IMR-90 (cell line): ENCODE data around the gene NEO1. TPM values are rescaled to one million over a fixed set of nuclear protein-coding genes. Genes with fewer than 3 reads are reported as not detected.
"Not testable (repeated sequence)": the region's sequence is repeated elsewhere in the genome, so short reads cannot be mapped to it uniquely, and the experiment has no call there.

Experiments
- ATAC-seq: fragments of 200-7000 bp; cut with Tn5 transposase; 2 replicates; pipeline ENCODE4 v1.9.1; 2020; ENCODE audit warnings: low read depth, mild to moderate bottlenecking, moderate library complexity
- BruUV-seq: library from RNA; stranded (reverse); fragments of 400-500 nt; replicated peaks from 2 replicates; lab custom pipeline; 2021; lab: Mats Ljungman, UMichigan
- CTCF ChIA-PET: fragments of 300-600 bp; formaldehyde crosslinking; extraction: SDS; loops from one replicate; lab custom pipeline; 2021; ENCODE audit warnings: antibody characterized with exemption; lab: Yijun Ruan, JAX
- POLR2A ChIA-PET: fragments of 300-600 bp; sonication (Branson Sonifier 250); formaldehyde crosslinking; loops from one replicate; lab custom pipeline; 2022; ENCODE audit warnings: antibody characterized with exemption; ENCODE audit not compliant: unreplicated experiment; lab: Charles Lee
- DNase-seq: peaks from one replicate; pipeline ENCODE4 v3.0.0; 2013
- H2AFZ ChIP-seq: replicated peaks from 2 replicates; pipeline ENCODE3; 2013; ENCODE audit warnings: low read length, mild to moderate bottlenecking; ENCODE audit not compliant: poor library complexity
- H2AK5ac ChIP-seq: 2 replicates; pipeline ENCODE4 v1.6.1; 2013; ENCODE audit warnings: low read depth, low read length, inconsistent platforms
- H2AK9ac ChIP-seq: replicated peaks from 2 replicates; pipeline ENCODE3; 2013; ENCODE audit warnings: mild to moderate bottlenecking, low read depth, low read length, moderate library complexity; ENCODE audit not compliant: poor library complexity
- H2BK120ac ChIP-seq: 2 replicates; pipeline ENCODE4 v1.6.1; 2013; ENCODE audit warnings: low read depth, low read length, inconsistent platforms
- H2BK15ac ChIP-seq: 3 replicates; pipeline ENCODE4 v1.6.1; 2013; ENCODE audit warnings: low read depth, low read length, inconsistent platforms
- H2BK20ac ChIP-seq: 2 replicates; pipeline ENCODE4 v1.6.1; 2013; ENCODE audit warnings: low read depth, mild to moderate bottlenecking, inconsistent platforms, low read length, moderate library complexity
- H2BK5ac ChIP-seq: 2 replicates; pipeline ENCODE4 v1.6.1; 2013; ENCODE audit warnings: mild to moderate bottlenecking, low read depth, low read length, inconsistent platforms; ENCODE audit not compliant: poor library complexity, severe bottlenecking
- H3K14ac ChIP-seq: replicated peaks from 2 replicates; pipeline ENCODE4 v1.6.1; 2013; ENCODE audit warnings: low read depth, low read length, inconsistent platforms
- H3K18ac ChIP-seq: 2 replicates; pipeline ENCODE4 v1.6.1; 2013; ENCODE audit warnings: low read depth, low read length, control low read depth
- H3K23ac ChIP-seq: 2 replicates; pipeline ENCODE4 v1.6.1; 2013; ENCODE audit warnings: low read depth, low read length, inconsistent platforms
- H3K27ac ChIP-seq: 2 replicates; pipeline ENCODE4 v1.5.1; 2013; ENCODE audit warnings: mild to moderate bottlenecking, control low read depth, low read length; ENCODE audit not compliant: insufficient read depth
- H3K27me3 ChIP-seq: 2 replicates; pipeline ENCODE4 v1.6.1; 2013; ENCODE audit warnings: low read length; ENCODE audit not compliant: control insufficient read depth, insufficient read depth
- H3K36me3 ChIP-seq: 2 replicates; pipeline ENCODE4 v1.6.1; 2013; ENCODE audit warnings: low read length, mixed read lengths; ENCODE audit not compliant: control insufficient read depth, insufficient read depth
- H3K4ac ChIP-seq: 2 replicates; pipeline ENCODE4 v1.6.1; 2013; ENCODE audit warnings: low read depth, low read length, inconsistent platforms
- H3K4me1 ChIP-seq: 2 replicates; pipeline ENCODE4 v1.6.1; 2013; ENCODE audit warnings: low read length, mixed read lengths; ENCODE audit not compliant: control insufficient read depth, insufficient read depth
- H3K4me2 ChIP-seq: 2 replicates; pipeline ENCODE4 v1.6.1; 2013; ENCODE audit warnings: low read depth, mild to moderate bottlenecking, control low read depth, low read length, moderate library complexity
- H3K4me3 ChIP-seq: 2 replicates; pipeline ENCODE4 v1.5.1; 2013; ENCODE audit warnings: low read depth, mild to moderate bottlenecking, control low read depth, low read length, moderate library complexity; ENCODE audit not compliant: insufficient read depth
- H3K56ac ChIP-seq: 2 replicates; pipeline ENCODE4 v1.6.1; 2013; ENCODE audit warnings: low read length, inconsistent platforms; ENCODE audit not compliant: insufficient read depth; ENCODE audit errors: extremely low read depth
- H3K79me1 ChIP-seq, 2 experiments: 2 replicates each; pipeline ENCODE4 v1.6.1; 2013; ENCODE audit warnings: low read length in 2 of 2, inconsistent platforms in 1 of 2, low read depth in 1 of 2
- H3K9ac ChIP-seq: 2 replicates; pipeline ENCODE4 v1.6.1; 2013; ENCODE audit warnings: low read depth, low read length, control low read depth
- H3K9me1 ChIP-seq: 2 replicates; pipeline ENCODE4 v1.6.1; 2013; ENCODE audit warnings: low read length, inconsistent platforms; ENCODE audit not compliant: insufficient read depth
- H3K9me3 ChIP-seq: 2 replicates; pipeline ENCODE4 v1.6.1; 2013; ENCODE audit warnings: low read length; ENCODE audit not compliant: control insufficient read depth, insufficient read depth
- H4K20me1 ChIP-seq: 2 replicates; pipeline ENCODE4 v1.6.1; 2013; ENCODE audit warnings: low read length, inconsistent platforms; ENCODE audit not compliant: insufficient read depth
- H4K5ac ChIP-seq: 2 replicates; pipeline ENCODE4 v1.6.1; 2013; ENCODE audit warnings: mild to moderate bottlenecking, low read depth, low read length, control low read depth
- H4K8ac ChIP-seq, 2 experiments: 2 replicates each; pipeline ENCODE4 v1.6.1; 2013; ENCODE audit warnings: low read depth in 2 of 2, low read length in 2 of 2, control low read depth in 1 of 2, inconsistent platforms in 1 of 2
- H4K91ac ChIP-seq: 2 replicates; pipeline ENCODE4 v1.6.1; 2013; ENCODE audit warnings: low read depth, low read length, inconsistent platforms; ENCODE audit not compliant: insufficient read depth
- WGBS, 2 experiments: methylation state at CpG; one replicate each; pipeline versions ENCODE4 v1.1.5 to v1.1.7; 2013; ENCODE audit warnings: missing lambda C conversion rate in 2 of 2; ENCODE audit not compliant: insufficient read length in 1 of 2; ENCODE audit errors: extremely low coverage in 2 of 2; 5-methylcytosine and 5-hydroxymethylcytosine counted together
- dilution Hi-C: fragments of 300-500 bp; cut with HindIII; formaldehyde crosslinking; loops from one replicate; pipeline ENCODE4 v1.14.3; 2018; ENCODE audit warnings: low sequenced_read_pairs; ENCODE audit not compliant: unreplicated experiment
- in situ Hi-C: fragments of 300-500 bp; cut with MboI; formaldehyde crosslinking; loops from 3 replicates; pipeline ENCODE4 v1.14.3; 2019; ENCODE audit warnings: low sequenced_read_pairs, inconsistent platforms, mixed read lengths
- intact Hi-C: fragments of 100-400 bp; cut with micrococcal nuclease; formaldehyde crosslinking; loops from 2 replicates; pipeline ENCODE4 v1.10.0; 2022
- polyA plus RNA-seq, 3 experiments: library from polyadenylated mRNA; depleted of rRNA; stranded (reverse); fragments of >200 nt; gene quantifications; 2 replicates each; pipeline ENCODE4 v1.2.3, GENCODE V29; 2012; ENCODE audit warnings: low replicate concordance in 1 of 3
- total RNA-seq: library from RNA; depleted of rRNA; stranded (reverse); fragments of >200 nt; gene quantifications from 2 replicates; pipeline ENCODE4 v1.2.3, GENCODE V29; 2012

The NEO1 gene
- total and polyA plus RNA-seq, 2 of the 4 experiments (the other 2 are of a cell fraction) = 16.3 to 18.5 TPM

- H2AK9ac ChIP-seq, H4K91ac ChIP-seq, DNase-seq, CTCF ChIA-PET, H2BK15ac ChIP-seq, POLR2A ChIA-PET, H3K4me2 ChIP-seq, H3K23ac ChIP-seq, H2BK5ac ChIP-seq, H3K9me3 ChIP-seq, dilution Hi-C loops, H2BK120ac ChIP-seq, H3K9me1 ChIP-seq, H3K4me3 ChIP-seq, H2AK5ac ChIP-seq, H3K27me3 ChIP-seq, H3K27ac ChIP-seq, H4K20me1 ChIP-seq, H3K9ac ChIP-seq, H4K5ac ChIP-seq, ATAC-seq, BruUV-seq, H3K56ac ChIP-seq, H3K14ac ChIP-seq, H3K4me1 ChIP-seq, H3K18ac ChIP-seq, H2AFZ ChIP-seq, H2BK20ac ChIP-seq, H3K79me1 ChIP-seq, H4K8ac ChIP-seq, H3K4ac ChIP-seq: not testable (repeated sequence)
- peaks cover 17% of the 10 kb centered on the region for H3K36me3 ChIP-seq
- in situ Hi-C loops = loop anchor here (10.0 kb wide), 2 partner anchors 255 to 405 kb away; no protein-coding TSS in a partner anchor
- intact Hi-C loops = loop anchor here (5.0 kb wide), 1 partner anchor 242 kb away; no protein-coding TSS in a partner anchor
- WGBS, 2 experiments = no CpG with 5 or more reads among the region's 11 CpGs
These were observed 248.0 kb downstream of the NEO1 start for GRCh38 chr15:73300286-73300685.
